MM.1S (cell line): ENCODE results near the gene GPR142.

Experiments used
- DNase-seq: peaks from one replicate; pipeline ENCODE4 v3.0.0-alpha.2; 2015
- H2AFZ ChIP-seq: fragments of 300-600 bp; sonication (generic); 2 replicates; pipeline ENCODE4 v1.6.0; 2016; ENCODE audit warnings: antibody characterized with exemption, low read length
- H3F3A ChIP-seq: fragments of 300-600 bp; sonication (generic); 2 replicates; pipeline ENCODE4 v1.6.1; 2016; ENCODE audit warnings: mild to moderate bottlenecking, antibody characterized with exemption, low read length, moderate library complexity, mixed read lengths; ENCODE audit not compliant: insufficient read depth
- H3K27ac ChIP-seq: fragments of 300-600 bp; sonication (generic); 2 replicates; pipeline ENCODE4 v1.5.1; 2016; ENCODE audit warnings: mild to moderate bottlenecking, low read length
- H3K27me3 ChIP-seq: fragments of 300-600 bp; sonication (generic); replicated peaks from 2 replicates; pipeline ENCODE4 v1.6.0; 2016; ENCODE audit warnings: low read length; ENCODE audit not compliant: insufficient read depth
- H3K36me3 ChIP-seq: fragments of 300-600 bp; sonication (generic); replicated peaks from 2 replicates; pipeline ENCODE4 v1.6.1; 2016; ENCODE audit warnings: mild to moderate bottlenecking, low read length, mixed read lengths; ENCODE audit not compliant: insufficient read depth
- H3K4me1 ChIP-seq: fragments of 300-600 bp; sonication (generic); 2 replicates; pipeline ENCODE4 v1.6.1; 2016; ENCODE audit warnings: low read length, mixed read lengths
- H3K4me2 ChIP-seq: fragments of 300-600 bp; sonication (generic); 2 replicates; pipeline ENCODE4 v1.6.0; 2016; ENCODE audit warnings: low read depth, low read length
- H3K4me3 ChIP-seq: fragments of 300-600 bp; sonication (generic); 2 replicates; pipeline ENCODE4 v1.5.1; 2016; ENCODE audit warnings: low read length, mixed read lengths
- H3K79me2 ChIP-seq: fragments of 300-600 bp; sonication (generic); 2 replicates; pipeline ENCODE4 v1.6.1; 2016; ENCODE audit warnings: mixed run types, low read length, mixed read lengths
- H3K9ac ChIP-seq: fragments of 300-600 bp; sonication (generic); 2 replicates; pipeline ENCODE4 v1.6.1; 2016; ENCODE audit warnings: low read length, mixed read lengths
- H3K9me2 ChIP-seq: fragments of 300-600 bp; sonication (generic); replicated peaks from 2 replicates; pipeline ENCODE4 v1.6.1; 2016; ENCODE audit warnings: mild to moderate bottlenecking, low read length, mixed read lengths; ENCODE audit not compliant: insufficient read depth
- H3K9me3 ChIP-seq: fragments of 300-600 bp; sonication (generic); replicated peaks from 2 replicates; pipeline ENCODE4 v1.6.1; 2016; ENCODE audit warnings: mild to moderate bottlenecking, low read length, mixed read lengths; ENCODE audit not compliant: insufficient read depth
- H4K20me1 ChIP-seq: fragments of 300-600 bp; sonication (generic); 2 replicates; pipeline ENCODE4 v1.6.1; 2016; ENCODE audit warnings: mild to moderate bottlenecking, low read length, moderate library complexity, mixed read lengths; ENCODE audit not compliant: insufficient read depth
- EZH2 ChIP-seq: fragments of 300-600 bp; sonication (generic); optimal IDR thresholded peaks from 2 replicates; pipeline ENCODE3; 2017; ENCODE audit warnings: low read depth, mild to moderate bottlenecking, antibody characterized with exemption, low read length, mixed read lengths
- EZH2phosphoT487 ChIP-seq: fragments of 300-600 bp; sonication (generic); IDR thresholded peaks from 2 replicates; pipeline ENCODE4 v1.6.1; 2018; ENCODE audit warnings: antibody characterized with exemption, low read length
- TF ChIP-seq, protein P1 (sequence below): fragments of 300-600 bp; sonication (generic); IDR thresholded peaks from 2 replicates; pipeline ENCODE4 v1.5.1; 2016; ENCODE audit warnings: antibody characterized with exemption, low read length, mixed read lengths

GPR142 gene

DNA sequence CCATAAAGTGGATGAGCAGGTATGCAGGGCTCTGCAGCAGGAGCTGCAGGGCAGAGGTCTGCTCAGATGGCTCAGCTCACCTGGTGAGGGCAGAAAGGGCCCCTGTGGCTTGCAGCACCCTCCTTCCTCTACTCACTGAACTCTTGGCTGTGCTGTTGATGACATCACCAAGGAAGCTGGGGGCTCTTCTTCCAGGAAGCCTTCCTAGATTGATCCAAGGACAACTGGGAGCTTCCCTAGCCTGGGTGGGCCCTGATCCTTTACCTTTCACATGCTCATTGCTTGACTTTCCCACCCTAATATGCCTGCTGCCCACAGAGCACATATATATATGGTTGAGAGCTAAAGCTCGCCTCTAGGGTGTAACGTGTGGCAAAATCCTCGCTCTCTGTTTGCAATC is 38.8 kb upstream of the GPR142 start:
- no peaks in the 10 kb centered on the region for H4K20me1 ChIP-seq
- H3F3A ChIP-seq, result no peaks in the 10 kb centered on the region
- no peak for DNase-seq
- no peak overlapping the region for H3K4me2 ChIP-seq
- H3K27ac ChIP-seq, result no peak overlapping the region
- no peaks in the 10 kb centered on the region for H3K9me3 ChIP-seq
- 0 out of 2 replicates have a peak, but pooled peaks cover 7% of the 10 kb centered on the region for H3K4me1 ChIP-seq
- no peaks in the 10 kb centered on the region for H3K36me3 ChIP-seq
- H2AFZ ChIP-seq, result no peak overlapping the region
- H3K9me2 ChIP-seq, result no peaks in the 10 kb centered on the region
- no peak overlapping the region for H3K9ac ChIP-seq
- TF ChIP-seq EZH2phosphoT487 (no peak), EZH2 (no peak)
- TF ChIP-seq, protein P1, sequence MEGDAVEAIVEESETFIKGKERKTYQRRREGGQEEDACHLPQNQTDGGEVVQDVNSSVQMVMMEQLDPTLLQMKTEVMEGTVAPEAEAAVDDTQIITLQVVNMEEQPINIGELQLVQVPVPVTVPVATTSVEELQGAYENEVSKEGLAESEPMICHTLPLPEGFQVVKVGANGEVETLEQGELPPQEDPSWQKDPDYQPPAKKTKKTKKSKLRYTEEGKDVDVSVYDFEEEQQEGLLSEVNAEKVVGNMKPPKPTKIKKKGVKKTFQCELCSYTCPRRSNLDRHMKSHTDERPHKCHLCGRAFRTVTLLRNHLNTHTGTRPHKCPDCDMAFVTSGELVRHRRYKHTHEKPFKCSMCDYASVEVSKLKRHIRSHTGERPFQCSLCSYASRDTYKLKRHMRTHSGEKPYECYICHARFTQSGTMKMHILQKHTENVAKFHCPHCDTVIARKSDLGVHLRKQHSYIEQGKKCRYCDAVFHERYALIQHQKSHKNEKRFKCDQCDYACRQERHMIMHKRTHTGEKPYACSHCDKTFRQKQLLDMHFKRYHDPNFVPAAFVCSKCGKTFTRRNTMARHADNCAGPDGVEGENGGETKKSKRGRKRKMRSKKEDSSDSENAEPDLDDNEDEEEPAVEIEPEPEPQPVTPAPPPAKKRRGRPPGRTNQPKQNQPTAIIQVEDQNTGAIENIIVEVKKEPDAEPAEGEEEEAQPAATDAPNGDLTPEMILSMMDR, result no peak
- H3K4me3 ChIP-seq, result no peak overlapping the region
- peaks cover 41% of the 10 kb centered on the region for H3K27me3 ChIP-seq
- no peaks in the 10 kb centered on the region for H3K79me2 ChIP-seq

DNA sequence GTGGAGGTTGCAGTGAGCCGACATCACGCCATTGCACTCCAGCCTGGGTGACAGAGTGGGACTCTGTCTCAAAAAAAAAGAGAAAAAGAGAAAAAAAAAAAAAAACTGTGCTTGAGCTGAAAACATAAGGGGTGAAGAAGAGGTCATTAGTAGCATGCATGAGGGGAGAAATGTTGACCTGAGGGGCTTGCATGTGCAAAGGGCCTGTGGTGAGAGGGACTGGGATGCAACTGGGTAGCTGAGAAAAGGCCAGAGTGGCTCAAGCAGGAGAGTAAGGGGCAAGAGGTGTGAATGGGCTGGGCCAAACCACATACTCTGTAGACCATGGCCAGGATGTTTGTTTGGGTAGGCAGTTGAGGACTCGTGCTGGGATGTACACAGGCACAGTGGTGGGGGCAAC is 37.9 kb upstream of the GPR142 start:
- H2AFZ ChIP-seq, result no peak overlapping the region
- H3K79me2 ChIP-seq, result no peaks in the 10 kb centered on the region
- no peaks in the 10 kb centered on the region for H3K9me3 ChIP-seq
- peaks cover 8% of the 10 kb centered on the region; the same call in 1 of the 2 replicates for H3K4me1 ChIP-seq
- H3K9ac ChIP-seq, result no peak overlapping the region
- no peaks in the 10 kb centered on the region for H3K9me2 ChIP-seq
- no peaks in the 10 kb centered on the region for H3K36me3 ChIP-seq
- no peak for DNase-seq
- H3K27ac ChIP-seq, result no peak overlapping the region
- no peak overlapping the region for H3K4me3 ChIP-seq
- TF ChIP-seq EZH2, result no peak
- no peak for TF ChIP-seq EZH2phosphoT487
- H3K4me2 ChIP-seq, result no peak overlapping the region
- no peaks in the 10 kb centered on the region for H4K20me1 ChIP-seq
- H3K27me3 ChIP-seq, result peaks cover 36% of the 10 kb centered on the region
- no peaks in the 10 kb centered on the region for H3F3A ChIP-seq

DNA sequence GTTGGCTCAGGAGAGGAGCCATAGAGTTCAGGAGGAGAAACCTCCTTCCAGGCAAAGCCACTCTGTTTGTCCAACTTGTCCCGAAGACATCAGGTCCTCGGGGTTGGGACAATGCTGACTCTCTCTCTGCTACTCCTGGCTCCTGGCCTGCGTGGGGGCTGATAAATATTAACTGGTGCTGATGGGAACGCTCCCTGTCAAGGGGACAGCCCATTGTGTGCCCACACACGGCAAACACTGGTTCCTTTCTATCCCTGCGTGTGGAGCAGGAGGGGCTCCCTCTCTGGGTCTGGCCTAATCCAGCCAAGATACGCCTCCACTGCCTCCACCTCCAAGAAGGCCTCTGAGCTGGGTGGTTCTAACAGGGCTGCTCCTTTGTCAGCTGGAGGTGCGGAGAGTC is 36.9 kb upstream of the GPR142 start:
- Histone ChIP-seq H4K20me1 (no peaks in the 10 kb centered on the region), H3K27ac (no peak overlapping the region), H3K4me3 (no peak overlapping the region), H3K4me2 (no peak overlapping the region), H3K9me2 (no peaks in the 10 kb centered on the region), H3K36me3 (no peaks in the 10 kb centered on the region), H3F3A (no peaks in the 10 kb centered on the region), H3K27me3 (peaks cover 25% of the 10 kb centered on the region), H3K9me3 (no peaks in the 10 kb centered on the region), H3K79me2 (no peaks in the 10 kb centered on the region), H2AFZ (no peak overlapping the region), H3K4me1 (peaks cover 10% of the 10 kb centered on the region; the same call in 1 of the 2 replicates), H3K9ac (no peak overlapping the region)
- no peak for DNase-seq
- no peak for TF ChIP-seq EZH2
- TF ChIP-seq, protein P1, result no peak
- TF ChIP-seq EZH2phosphoT487, result no peak

DNA sequence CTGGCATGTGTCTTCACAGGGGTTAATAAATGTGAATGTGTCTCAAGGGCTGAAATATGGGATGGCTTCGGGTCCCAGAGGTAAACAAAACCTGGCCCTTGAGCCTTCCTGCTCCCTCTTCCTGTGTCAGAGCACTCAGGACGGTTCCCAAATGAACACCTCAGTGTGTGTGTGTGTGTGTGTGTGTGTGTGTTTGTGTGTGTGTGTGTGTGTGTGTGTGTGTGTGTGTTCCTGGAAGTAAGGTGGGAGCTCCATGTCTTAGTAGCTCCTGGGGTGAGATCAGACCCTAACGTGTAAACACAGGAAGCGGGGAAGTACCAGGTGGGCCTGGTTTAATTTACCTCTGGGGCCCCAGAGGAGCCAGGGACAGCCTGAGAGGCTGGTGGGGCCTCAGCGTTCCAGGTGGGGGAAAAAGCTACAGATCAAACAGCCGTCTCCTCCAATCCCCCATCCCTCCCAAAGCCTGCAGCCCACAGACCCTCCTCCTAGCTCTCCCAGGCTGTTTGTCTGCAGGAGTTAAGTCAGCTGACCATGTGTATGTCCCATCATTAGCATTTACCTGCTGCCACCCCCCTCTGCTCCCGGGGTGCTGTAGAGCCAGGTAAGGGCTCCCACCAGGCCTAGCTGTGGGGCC is 35.2 kb upstream of the GPR142 start:
- Histone ChIP-seq H3K79me2 (no peaks in the 10 kb centered on the region), H4K20me1 (no peaks in the 10 kb centered on the region), H3K9me3 (no peaks in the 10 kb centered on the region), H3K9me2 (no peaks in the 10 kb centered on the region), H3F3A (no peaks in the 10 kb centered on the region), H3K27me3 (peaks cover 21% of the 10 kb centered on the region), H3K4me1 (peaks cover 9% of the 10 kb centered on the region; the same call in 1 of the 2 replicates), H3K36me3 (no peaks in the 10 kb centered on the region), H3K4me3 (no peak overlapping the region), H3K4me2 (no peak overlapping the region), H3K9ac (no peak overlapping the region), H3K27ac (no peak overlapping the region), H2AFZ (no peak overlapping the region)
- TF ChIP-seq, protein P1, result no peak
- DNase-seq, result no peak
